Activated CD4-positive, alpha-beta T cell treated with anti-CD3 and anti-CD28 coated beads for 36 hours (primary cell): ENCODE measurements around the gene VWA5B1. TPM values are rescaled to one million over a fixed set of nuclear protein-coding genes. Genes with fewer than 3 reads are reported as not detected.

Source experiments
- ATAC-seq: fragments of 200-7000 bp; cut with Tn5 transposase; one replicate; pipeline ENCODE4 v1.10.0; 2021; ENCODE audit warnings: mild to moderate bottlenecking, moderate library complexity
- CTCF ChIA-PET: fragments of 350-600 bp; sonication (Branson Sonifier 250); formaldehyde crosslinking; loops from one replicate; lab custom pipeline; 2021; ENCODE audit warnings: antibody characterized with exemption; lab: Charles Lee
- POLR2A ChIA-PET: fragments of 350-600 bp; sonication (Branson Sonifier 250); formaldehyde crosslinking; loops from one replicate; lab custom pipeline; 2021; ENCODE audit warnings: antibody characterized with exemption, inconsistent platforms; lab: Charles Lee
- DNase-seq: peaks from one replicate; pipeline ENCODE4 v3.0.0-alpha.2; 2020
- H3K27ac Mint-ChIP-seq: one replicate; pipeline ENCODE4 v1.8.0; 2021; ENCODE audit warnings: mixed read lengths
- H3K27me3 Mint-ChIP-seq: one replicate; pipeline ENCODE4 v1.8.0; 2021; ENCODE audit warnings: mixed read lengths
- H3K36me3 Mint-ChIP-seq: one replicate; pipeline ENCODE4 v1.8.0; 2021; ENCODE audit warnings: low read depth, mixed read lengths
- H3K4me1 Mint-ChIP-seq: one replicate; pipeline ENCODE4 v1.8.0; 2021; ENCODE audit warnings: mixed read lengths
- H3K4me3 Mint-ChIP-seq: one replicate; pipeline ENCODE4 v1.8.0; 2021; ENCODE audit warnings: mild to moderate bottlenecking, moderate library complexity, mixed read lengths
- H3K9me3 Mint-ChIP-seq: one replicate; pipeline ENCODE4 v1.8.0; 2021; ENCODE audit warnings: low read depth, mixed read lengths
- intact Hi-C, 2 experiments: fragments of 100-400 bp; cut with DNase I in 1 of 2; cut with micrococcal nuclease in 1 of 2; formaldehyde crosslinking; loops; one replicate each; pipeline versions ENCODE4 v1.14.2 to v1.15.1; 2022 to 2024; cut with DNase I, micrococcal nuclease
- total RNA-seq, 2 experiments: library from RNA; stranded (reverse); gene quantifications; one replicate each; pipeline ENCODE4 v1.2.3, GENCODE V29; 2021

VWA5B1 gene
- total RNA-seq, 2 experiments from 2014 or later: not detected

DNA sequence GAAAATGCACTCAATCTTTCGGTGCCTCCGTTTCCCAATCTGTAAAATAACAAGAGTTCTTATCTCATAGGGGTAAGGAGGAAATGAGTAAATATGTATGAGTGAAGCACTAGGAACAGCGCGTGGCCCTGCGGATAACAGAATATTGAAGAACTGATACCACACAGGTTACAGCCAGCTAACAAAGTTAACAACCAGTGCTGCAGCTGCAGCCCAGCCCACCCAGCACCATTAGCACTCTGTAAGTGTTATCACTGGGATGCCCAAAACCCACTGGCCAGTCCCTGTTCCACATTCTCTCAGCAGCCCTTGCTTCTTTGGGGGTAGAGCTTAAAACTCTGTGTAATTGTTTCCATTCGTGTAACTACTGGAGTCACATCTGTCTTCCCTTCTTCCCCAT lies 89.5 kb downstream of the VWA5B1 start:
- ATAC-seq (peak; percentile 33), DNase-seq (no peak)
- H3K4me3 Mint-ChIP-seq: no peak overlapping the region
- intact Hi-C loops: no loop called here
- H3K9me3 Mint-ChIP-seq: no peaks in the 10 kb centered on the region
- peaks cover 6% of the 10 kb centered on the region for H3K4me1 Mint-ChIP-seq
- no peak overlapping the region for H3K27ac Mint-ChIP-seq
- H3K36me3 Mint-ChIP-seq: no peaks in the 10 kb centered on the region
- peaks cover 33% of the 10 kb centered on the region for H3K27me3 Mint-ChIP-seq
- ChIA-PET POLR2A (no interaction called here), CTCF (interaction anchor here (0.6 to 1.5 kb wide), 7 partner anchors 17 to 167 kb away, joined by 3 to 5 read pairs (median 3); no protein-coding TSS in a partner anchor)

- no peak overlapping the region for H3K4me3 Mint-ChIP-seq
- ATAC-seq (peak; percentile 78), DNase-seq (no peak)
- H3K9me3 Mint-ChIP-seq: no peaks in the 10 kb centered on the region
- H3K27me3 Mint-ChIP-seq: peaks cover 35% of the 10 kb centered on the region
- no peak overlapping the region for H3K27ac Mint-ChIP-seq
- H3K4me1 Mint-ChIP-seq: peaks cover 6% of the 10 kb centered on the region
- POLR2A ChIA-PET: no interaction called here
- CTCF ChIA-PET: interaction anchor here (0.6 to 1.5 kb wide), 5 partner anchors 18 to 167 kb away, joined by 3 to 5 read pairs (median 3); no protein-coding TSS in a partner anchor
- intact Hi-C loops: no loop called here
- H3K36me3 Mint-ChIP-seq: no peaks in the 10 kb centered on the region
These were observed 90.0 kb downstream of the VWA5B1 start for GRCh38 chr1:20380616-20381035.

- no peak for DNase-seq
- Mint-ChIP-seq H3K4me1 (peaks cover 6% of the 10 kb centered on the region), H3K4me3 (no peak overlapping the region), H3K9me3 (no peaks in the 10 kb centered on the region), H3K36me3 (no peaks in the 10 kb centered on the region), H3K27me3 (peaks cover 33% of the 10 kb centered on the region), H3K27ac (no peak overlapping the region)
- CTCF ChIA-PET: interaction anchor here (0.7 to 1.5 kb wide), 4 partner anchors 19 to 168 kb away, joined by 3 to 5 read pairs (median 4); no protein-coding TSS in a partner anchor
- ATAC-seq: no peak
- intact Hi-C loops: no loop called here
- POLR2A ChIA-PET: no interaction called here
These were observed 90.5 kb downstream of the VWA5B1 start for GRCh38 chr1:20381045-20381641.

GRCh38 chr1:20381961-20382360 lies 91.3 kb downstream of the VWA5B1 start:
- no peak overlapping the region for H3K4me3 Mint-ChIP-seq
- no peaks in the 10 kb centered on the region for H3K36me3 Mint-ChIP-seq
- H3K27ac Mint-ChIP-seq: no peak overlapping the region
- H3K27me3 Mint-ChIP-seq: peaks cover 34% of the 10 kb centered on the region
- POLR2A ChIA-PET: no interaction called here
- no peak for DNase-seq
- intact Hi-C loops: no loop called here
- peaks cover 6% of the 10 kb centered on the region for H3K4me1 Mint-ChIP-seq
- no peak for ATAC-seq
- CTCF ChIA-PET: interaction anchor here (0.6 to 0.7 kb wide), 3 partner anchors 44 to 242 kb away, joined by 3 read pairs; no protein-coding TSS in a partner anchor
- H3K9me3 Mint-ChIP-seq: no peaks in the 10 kb centered on the region

DNA sequence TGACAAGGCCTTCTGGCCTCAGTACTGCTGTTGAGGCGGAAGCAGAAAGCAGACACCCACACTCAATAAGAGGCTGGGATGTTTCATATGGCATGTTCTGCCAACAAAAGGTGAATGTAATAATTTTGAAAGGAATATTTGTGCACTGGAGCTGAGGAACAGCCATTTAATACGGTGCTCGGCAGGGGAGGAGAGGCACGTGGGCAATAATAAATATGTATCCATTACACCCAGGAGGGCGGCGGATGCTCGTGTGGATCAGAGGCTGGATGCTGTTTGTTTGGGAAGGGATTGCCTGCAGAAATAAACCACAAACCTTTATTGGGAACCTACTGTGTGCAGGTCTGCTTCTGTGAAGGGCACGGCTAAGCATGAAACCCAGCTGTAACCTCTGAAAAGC lies 92.0 kb downstream of the VWA5B1 start:
- ATAC-seq (no peak), DNase-seq (no peak)
- peaks cover 40% of the 10 kb centered on the region for H3K27me3 Mint-ChIP-seq
- H3K4me1 Mint-ChIP-seq: peaks cover 6% of the 10 kb centered on the region
- POLR2A ChIA-PET: no interaction called here
- H3K36me3 Mint-ChIP-seq: no peaks in the 10 kb centered on the region
- H3K27ac Mint-ChIP-seq: no peak overlapping the region
- intact Hi-C loops: no loop called here
- H3K9me3 Mint-ChIP-seq: no peaks in the 10 kb centered on the region
- no peak overlapping the region for H3K4me3 Mint-ChIP-seq
- CTCF ChIA-PET: interaction anchor here (1.1 kb wide), 1 partner anchor 15 kb away, joined by 3 read pairs; no protein-coding TSS in a partner anchor

- Mint-ChIP-seq H3K9me3 (no peaks in the 10 kb centered on the region), H3K36me3 (no peaks in the 10 kb centered on the region), H3K27me3 (peaks cover 40% of the 10 kb centered on the region), H3K27ac (no peak overlapping the region), H3K4me3 (no peak overlapping the region), H3K4me1 (peaks cover 6% of the 10 kb centered on the region)
- ChIA-PET POLR2A (no interaction called here), CTCF (interaction anchor here (0.6 to 1.1 kb wide), 4 partner anchors 9 to 322 kb away, joined by 3 read pairs; no protein-coding TSS in a partner anchor)
- DNase-seq: no peak
- no peak for ATAC-seq
- intact Hi-C loops: no loop called here
These were observed 93.0 kb downstream of the VWA5B1 start for GRCh38 chr1:20383631-20384030.

- intact Hi-C loops: no loop called here
- Mint-ChIP-seq H3K27ac (no peak overlapping the region), H3K4me1 (peaks cover 2% of the 10 kb centered on the region), H3K9me3 (no peaks in the 10 kb centered on the region), H3K27me3 (peaks cover 38% of the 10 kb centered on the region), H3K36me3 (no peaks in the 10 kb centered on the region), H3K4me3 (no peak overlapping the region)
- DNase-seq (no peak), ATAC-seq (no peak)
- CTCF ChIA-PET: no interaction called here
- POLR2A ChIA-PET: no interaction called here
These were observed 95.0 kb downstream of the VWA5B1 start for GRCh38 chr1:20385630-20386029.

DNA sequence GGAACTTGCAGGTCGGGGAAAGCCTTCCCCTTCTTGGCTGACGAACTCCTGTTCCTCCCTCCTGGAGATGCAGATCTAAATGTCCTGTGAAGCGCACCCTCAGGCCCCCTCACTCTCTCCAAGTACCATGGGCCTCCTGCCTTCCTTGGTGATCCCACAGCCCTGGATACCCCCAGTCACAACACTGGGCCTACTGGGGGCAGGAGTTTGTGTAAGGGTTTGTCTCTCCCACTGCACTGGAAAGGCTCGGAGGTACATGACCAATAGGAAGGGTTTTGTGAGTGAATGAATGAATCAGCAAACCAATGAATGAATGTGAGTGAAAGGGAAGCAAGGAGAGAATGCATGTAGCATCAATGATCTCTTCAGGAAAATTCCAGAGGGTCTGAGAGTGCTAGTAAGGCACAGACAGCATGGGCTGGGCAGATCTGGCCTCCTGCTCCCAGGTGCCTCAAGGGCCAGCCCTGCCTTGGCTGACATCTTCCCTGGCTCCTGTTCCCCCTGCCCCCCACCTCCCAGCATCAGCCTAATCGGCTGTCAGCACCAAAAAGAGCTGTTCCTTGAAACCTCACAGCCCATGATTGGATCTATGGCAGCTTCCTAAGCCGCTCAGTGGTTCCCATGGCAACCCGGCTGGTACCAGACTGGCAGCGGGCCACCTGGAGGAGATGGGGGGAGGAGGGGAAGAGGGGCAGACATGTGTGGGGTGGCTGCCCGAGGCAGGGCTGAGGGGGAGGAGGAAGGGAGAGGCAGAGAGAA lies 95.8 kb downstream of the VWA5B1 start:
- DNase-seq: no peak
- H3K27me3 Mint-ChIP-seq: peaks cover 40% of the 10 kb centered on the region
- H3K9me3 Mint-ChIP-seq: no peaks in the 10 kb centered on the region
- POLR2A ChIA-PET: no interaction called here
- no peaks in the 10 kb centered on the region for H3K36me3 Mint-ChIP-seq
- intact Hi-C loops: no loop called here
- H3K4me3 Mint-ChIP-seq: no peak overlapping the region
- H3K27ac Mint-ChIP-seq: no peak overlapping the region
- ATAC-seq: no peak
- CTCF ChIA-PET: no interaction called here
- H3K4me1 Mint-ChIP-seq: no peaks in the 10 kb centered on the region

- Mint-ChIP-seq H3K27ac (no peak overlapping the region), H3K4me1 (no peaks in the 10 kb centered on the region), H3K27me3 (peaks cover 44% of the 10 kb centered on the region), H3K9me3 (peaks cover 7% of the 10 kb centered on the region), H3K4me3 (no peak overlapping the region), H3K36me3 (no peaks in the 10 kb centered on the region)
- CTCF ChIA-PET: interaction anchor here (0.7 kb wide), 1 partner anchor 172 kb away, joined by 5 read pairs; no protein-coding TSS in a partner anchor
- DNase-seq (no peak), ATAC-seq (no peak)
- intact Hi-C loops: no loop called here
- POLR2A ChIA-PET: no interaction called here
These were observed 98.9 kb downstream of the VWA5B1 start for GRCh38 chr1:20389571-20389970.

- no peak overlapping the region for H3K4me3 Mint-ChIP-seq
- ChIA-PET CTCF (no interaction called here), POLR2A (no interaction called here)
These were observed 100.1 kb downstream of the VWA5B1 start for GRCh38 chr1:20390589-20391331.

GRCh38 chr1:20395255-20395654 lies 104.6 kb downstream of the VWA5B1 start:
- POLR2A ChIA-PET: no interaction called here
- no peak overlapping the region for H3K4me3 Mint-ChIP-seq
- CTCF ChIA-PET: interaction anchor here (0.5 to 1.2 kb wide), 2 partner anchors 35 to 65 kb away, joined by 4 read pairs; no protein-coding TSS in a partner anchor
- H3K27ac Mint-ChIP-seq: no peak overlapping the region
- ATAC-seq: no peak
- no peaks in the 10 kb centered on the region for H3K4me1 Mint-ChIP-seq
- no peaks in the 10 kb centered on the region for H3K36me3 Mint-ChIP-seq
- DNase-seq: no peak
- H3K9me3 Mint-ChIP-seq: peaks cover 12% of the 10 kb centered on the region
- peaks cover 35% of the 10 kb centered on the region for H3K27me3 Mint-ChIP-seq
- intact Hi-C loops: no loop called here

More at GRCh38 chr1:20390589-20391331, 100.1 kb downstream of the VWA5B1 start:
- Mint-ChIP-seq H3K4me1 (no peaks in the 10 kb centered on the region), H3K27ac (no peak overlapping the region), H3K27me3 (peaks cover 33% of the 10 kb centered on the region), H3K36me3 (no peaks in the 10 kb centered on the region), H3K9me3 (peaks cover 7% of the 10 kb centered on the region)
- ATAC-seq: no peak
- DNase-seq: no peak
- intact Hi-C loops: no loop called here
